ENCODE data around the gene GRAMD1A. TPM values are rescaled to one million over a fixed set of nuclear protein-coding genes. Genes with fewer than 3 reads are reported as not detected.

GRAMD1A gene
- total and polyA plus RNA-seq, 9 of the 15 experiments (the other 6 are each of a cell fraction or from before 2014, with no cell fraction given): 1.4 to 63.8 (median 38.5) TPM

- TF ChIP-seq CTCFL (IDR thresholded peaks at IDR 0.05; ENCODE audit: borderline replicate concordance, insufficient read depth, low read depth, low read length, poor library complexity, severe bottlenecking): no peak
- TF ChIP-seq ARID3A (IDR thresholded peaks at IDR 0.05; ENCODE audit: borderline replicate concordance, low read depth, low read length): 0 out of 2 replicates have a peak, but pooled peaks have one; percentile 6
- 0 out of 4 replicates have a peak, but pooled peaks of 1 of the 2 experiments have one; percentile 41 for TF ChIP-seq UBTF (IDR thresholded peaks at IDR 0.05; ENCODE audit: borderline replicate concordance in 1 of 2, low read depth in 2 of 2, low read length in 2 of 2)
- no peak for TF ChIP-seq SRSF7 (optimal IDR thresholded peaks at IDR 0.05; ENCODE audit: low read depth, low read length)
- no peak for TF ChIP-seq ZNF197 (CRISPR knock-in tag; IDR thresholded peaks at IDR 0.05; ENCODE audit: low read depth)
- TF ChIP-seq SRSF9 (IDR thresholded peaks at IDR 0.05; ENCODE audit: borderline replicate concordance, low read depth, low read length): no peak
- no peak for TF ChIP-seq ETS1 (conservative IDR thresholded peaks at IDR 0.05; ENCODE audit: control insufficient read depth, low read depth, low read length)
- TF ChIP-seq ZZZ3 (IDR thresholded peaks at IDR 0.05): no peak
- TF ChIP-seq POLR3A (IDR thresholded peaks at IDR 0.05; ENCODE audit: borderline replicate concordance, extremely low read depth, insufficient read depth, insufficient read length): no peak
- TF ChIP-seq DMBX1 (CRISPR knock-in tag; IDR thresholded peaks at IDR 0.05; ENCODE audit: borderline replicate concordance): no peak
- TF ChIP-seq RBM22 (IDR thresholded peaks at IDR 0.05; ENCODE audit: low read depth, low read length, poor library complexity, severe bottlenecking): no peak
- no peak for TF ChIP-seq POU5F1 (IDR thresholded peaks at IDR 0.05; ENCODE audit: borderline replicate concordance, low read depth, low read length, partially characterized antibody)
- TF ChIP-seq ZNF165 (CRISPR knock-in tag; IDR thresholded peaks at IDR 0.05; ENCODE audit: borderline replicate concordance): no peak
- TF ChIP-seq MBD1 (CRISPR knock-in tag; IDR thresholded peaks at IDR 0.05): no peak
- TF ChIP-seq ZNF282 (CRISPR knock-in tag; IDR thresholded peaks at IDR 0.05): no peak
- TF ChIP-seq ZNF778 (CRISPR knock-in tag; IDR thresholded peaks at IDR 0.05): no peak
These were observed 37.2 kb upstream of the GRAMD1A start (continued) for GRCh38 chr19:34962687-34963572.
